AG08396 (cell line): ENCODE measurements around the gene WDR27.

ENCODE experiments used
- DNase-seq: peaks from one replicate; pipeline ENCODE4 v3.0.0; 2012; ENCODE audit warnings: low spot score, mixed read lengths

Gene WDR27

GRCh38 chr6:169564453-169565240 is 137.2 kb downstream of the WDR27 start:
- DNase-seq = no peak

- no peak for DNase-seq
Observed at GRCh38 chr6:169561665-169562064, 140.2 kb downstream of the WDR27 start.

- no peak for DNase-seq
Observed at GRCh38 chr6:169559592-169559991, 142.2 kb downstream of the WDR27 start.

GRCh38 chr6:169558774-169559441 is 142.9 kb downstream of the WDR27 start:
- no peak for DNase-seq

- no peak for DNase-seq
Observed at GRCh38 chr6:169558378-169558773, 143.5 kb downstream of the WDR27 start.

DNA sequence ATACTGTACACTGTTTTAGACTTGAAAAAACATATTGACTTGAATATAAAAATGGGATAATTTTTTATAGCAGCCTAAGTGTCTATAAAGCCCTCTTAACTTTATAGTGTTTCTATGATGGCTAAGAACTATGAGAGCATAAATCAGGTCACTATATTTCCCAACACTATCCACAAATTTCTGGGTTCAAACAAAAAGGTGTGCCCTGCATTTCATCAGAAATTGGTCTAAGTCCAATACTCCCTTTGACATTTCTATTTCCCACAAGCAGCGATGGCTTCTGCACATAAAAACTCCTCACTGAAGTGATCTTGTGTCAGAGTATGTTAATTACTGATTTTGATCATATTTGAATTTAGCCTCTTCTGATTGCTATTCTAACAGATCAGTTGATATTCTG is 143.9 kb downstream of the WDR27 start:
- DNase-seq = no peak

- DNase-seq = no peak
Observed at GRCh38 chr6:169556758-169557548, 144.9 kb downstream of the WDR27 start.

DNA sequence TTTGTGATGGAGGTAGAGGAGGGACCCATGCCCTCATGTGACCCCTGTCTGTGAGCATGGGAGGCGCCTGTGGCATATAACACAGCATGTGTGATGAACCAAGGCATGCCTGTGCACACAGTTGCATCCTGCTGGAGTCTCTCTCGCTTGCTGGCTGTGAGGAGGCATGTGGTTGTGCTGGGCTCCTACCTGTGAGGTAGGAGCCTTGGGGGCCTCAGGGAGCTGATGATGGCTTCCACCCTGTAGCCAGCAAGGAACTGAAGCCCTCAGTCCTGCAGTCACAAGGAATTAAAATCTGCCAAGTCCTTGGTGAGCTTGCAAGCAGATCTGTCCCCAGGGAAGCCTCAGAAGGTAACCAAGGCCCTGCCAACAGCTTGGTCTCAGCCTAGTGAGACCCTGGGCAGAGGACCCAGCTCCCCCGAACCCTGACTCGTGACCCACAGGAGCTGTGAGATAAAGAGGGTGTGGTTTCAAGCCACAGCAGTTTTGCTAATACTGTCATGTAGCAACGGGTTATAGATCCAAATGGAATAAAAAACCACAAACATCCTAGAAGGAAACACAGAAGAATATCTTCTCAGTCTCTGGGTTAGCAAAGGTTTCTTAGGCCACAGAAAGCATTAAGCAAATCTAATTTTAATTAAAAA is 145.7 kb downstream of the WDR27 start:
- no peak for DNase-seq

DNA sequence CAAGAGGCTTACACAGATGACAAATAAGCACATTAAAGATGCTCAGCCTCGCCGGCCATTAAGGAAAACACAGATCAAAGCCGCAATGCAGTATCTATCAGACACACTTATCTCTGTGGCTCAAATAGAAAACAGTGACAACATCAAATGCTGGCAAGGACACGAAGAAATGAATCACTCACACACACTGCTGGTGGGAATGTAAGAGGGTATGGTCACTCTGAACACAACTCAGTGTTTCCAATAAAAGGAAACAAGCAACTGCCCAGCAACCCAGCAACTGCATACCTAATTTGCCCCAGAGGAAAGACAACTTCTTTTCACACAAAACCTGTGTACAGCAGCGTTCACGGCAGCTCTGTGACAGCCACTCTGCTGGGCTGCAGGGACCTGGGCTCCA is 155.8 kb downstream of the WDR27 start:
- peak; percentile 32 for DNase-seq

- no peak for DNase-seq
Observed at GRCh38 chr6:169543704-169544103, 158.1 kb downstream of the WDR27 start.

DNA sequence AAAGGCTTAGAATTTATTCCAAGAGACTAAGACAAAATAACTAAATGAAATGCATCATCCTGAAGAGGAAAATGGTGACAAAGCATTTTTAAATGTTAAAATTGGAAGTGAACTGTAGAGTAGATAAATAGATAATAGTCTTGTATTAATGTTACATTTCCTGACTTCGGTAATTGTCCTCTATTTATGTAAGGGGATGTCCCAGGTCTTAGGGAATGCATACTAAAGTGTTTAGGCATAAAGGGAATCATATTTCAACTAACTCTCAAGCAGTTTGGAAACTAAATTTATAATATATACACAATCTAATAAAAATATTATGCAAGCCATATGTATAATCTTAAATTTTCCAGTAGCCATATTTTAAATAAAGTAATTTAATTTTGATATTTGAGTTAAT is 159.3 kb downstream of the WDR27 start:
- DNase-seq = no peak

- no peak for DNase-seq
Observed at GRCh38 chr6:169539176-169539897, 162.5 kb downstream of the WDR27 start.

- DNase-seq = peak; percentile 26
Observed at GRCh38 chr6:169536446-169537170, 165.2 kb downstream of the WDR27 start.

DNA sequence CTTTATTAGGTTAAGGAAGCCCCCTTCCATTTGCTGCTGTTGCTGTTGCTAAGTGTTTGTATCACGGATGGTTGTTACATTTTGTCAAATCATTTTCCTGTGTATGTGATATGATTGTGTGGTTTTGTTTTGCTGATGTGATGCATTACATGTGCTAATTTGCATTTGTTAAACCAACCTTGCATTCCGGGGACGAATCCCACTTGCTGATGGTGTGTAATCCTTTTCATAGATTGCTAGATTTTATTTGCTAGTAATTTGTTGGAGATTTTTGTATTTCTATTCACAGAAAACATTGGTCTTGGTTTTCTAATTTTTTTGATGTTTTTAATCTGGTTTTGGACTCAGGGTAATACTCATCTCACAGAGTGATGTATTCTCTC is 167.8 kb downstream of the WDR27 start:
- DNase-seq = no peak

DNA sequence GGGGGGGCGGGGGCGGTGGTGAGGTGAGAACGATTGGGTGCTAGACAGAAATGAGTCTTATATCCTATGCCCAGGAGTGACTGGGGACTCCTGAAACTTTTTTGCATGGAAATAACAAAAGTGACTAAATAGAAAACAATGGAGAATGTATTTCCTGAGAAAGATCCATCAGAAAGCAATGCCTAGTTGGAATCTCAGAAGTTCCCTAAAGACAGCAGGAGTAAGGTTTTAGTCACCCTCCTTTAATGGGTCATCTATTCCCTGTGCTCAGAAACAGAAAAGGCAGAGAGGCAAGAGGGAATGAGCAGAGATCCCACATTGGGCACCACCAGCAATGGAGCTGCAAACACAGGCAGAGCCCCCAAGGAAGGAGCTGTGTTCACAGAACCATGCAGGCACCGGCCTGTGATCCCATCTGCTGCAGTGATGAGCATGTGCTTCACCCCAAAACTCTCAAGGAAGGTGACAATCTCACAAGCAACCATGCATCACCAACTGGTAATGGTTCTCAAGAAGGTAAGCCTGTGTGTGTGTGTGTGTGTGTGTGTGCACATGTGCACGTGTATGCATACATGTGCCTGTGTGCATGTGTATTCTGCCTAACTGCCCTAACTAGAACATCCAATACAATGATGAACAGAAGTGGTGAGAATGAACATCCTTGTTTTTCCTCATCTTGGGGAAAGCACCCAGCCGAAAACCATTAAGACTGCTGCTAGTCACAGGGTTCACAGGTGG is 168.4 kb downstream of the WDR27 start:
- DNase-seq = no peak

DNA sequence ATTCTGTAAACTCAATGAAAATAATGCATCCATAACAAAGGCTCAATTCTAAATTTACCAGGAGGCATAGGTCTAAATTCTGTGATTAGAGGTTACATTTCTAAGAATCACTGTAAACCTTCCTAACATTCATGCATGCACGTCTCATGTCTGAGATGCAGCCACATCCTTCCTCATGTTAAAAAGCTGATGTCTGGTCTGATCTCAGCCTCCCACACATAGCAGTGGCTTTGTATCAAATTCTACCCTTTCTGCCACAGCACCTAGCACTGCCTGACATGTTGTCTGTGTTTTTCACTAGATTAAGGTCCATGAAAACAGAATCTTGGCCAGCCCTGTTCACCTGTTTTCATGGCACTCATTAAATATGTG is 171.1 kb downstream of the WDR27 start:
- no peak for DNase-seq

DNA sequence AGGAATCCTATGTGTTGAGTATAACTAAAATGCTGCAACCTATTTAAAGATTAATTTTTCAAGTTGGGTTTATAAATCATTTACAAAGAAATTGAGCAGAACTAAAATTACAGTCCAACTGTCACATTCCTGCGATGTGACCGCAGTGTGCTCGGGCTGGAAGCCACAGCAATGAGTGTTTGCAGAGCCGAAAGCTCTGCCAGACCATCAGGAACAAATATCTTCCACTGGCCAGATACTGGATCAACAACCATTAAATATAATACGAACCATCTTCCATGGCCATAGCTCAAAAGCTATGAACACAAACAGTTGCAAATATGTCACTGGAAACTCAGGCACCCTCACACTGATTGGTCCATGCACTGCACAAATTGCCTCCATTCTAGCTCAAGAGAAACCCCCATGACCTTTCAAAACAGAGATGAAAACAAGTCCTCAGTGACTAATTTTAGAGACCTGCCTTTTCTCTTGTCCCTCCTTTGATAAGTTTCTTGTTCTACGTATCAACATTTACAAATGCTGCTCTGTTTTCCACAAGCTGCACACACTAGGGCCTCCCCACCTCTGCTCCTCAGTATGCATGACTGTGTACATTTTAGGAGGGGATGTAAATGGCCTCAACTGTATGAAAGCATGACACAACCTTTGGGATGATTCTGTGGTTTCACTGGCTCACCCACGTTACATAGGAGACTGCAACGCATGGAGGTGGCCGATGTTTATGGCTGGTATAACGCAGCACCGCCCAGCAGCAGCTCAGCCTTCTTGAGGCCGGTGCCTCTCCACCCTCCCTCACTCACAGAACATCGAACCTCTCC is 171.7 kb downstream of the WDR27 start:
- DNase-seq = peak; percentile 69

DNA sequence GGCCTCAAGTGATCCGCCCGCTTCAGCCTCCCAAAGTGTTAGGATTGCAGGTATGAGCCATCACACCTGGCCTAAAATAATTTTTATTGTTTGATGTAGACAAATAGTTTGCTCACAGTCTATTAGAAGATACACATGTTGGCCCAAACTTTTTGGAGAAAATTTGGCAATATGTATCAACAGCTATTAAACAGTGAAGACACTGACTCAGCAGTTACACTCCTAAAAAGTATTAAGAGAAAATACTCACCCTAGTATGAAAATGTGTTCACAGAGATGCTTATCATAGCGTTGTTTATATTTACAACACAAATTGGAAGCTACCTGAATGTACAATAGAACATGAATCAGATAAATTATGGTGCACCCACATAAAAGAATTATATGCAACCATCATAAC is 173.1 kb downstream of the WDR27 start:
- DNase-seq = no peak

DNA sequence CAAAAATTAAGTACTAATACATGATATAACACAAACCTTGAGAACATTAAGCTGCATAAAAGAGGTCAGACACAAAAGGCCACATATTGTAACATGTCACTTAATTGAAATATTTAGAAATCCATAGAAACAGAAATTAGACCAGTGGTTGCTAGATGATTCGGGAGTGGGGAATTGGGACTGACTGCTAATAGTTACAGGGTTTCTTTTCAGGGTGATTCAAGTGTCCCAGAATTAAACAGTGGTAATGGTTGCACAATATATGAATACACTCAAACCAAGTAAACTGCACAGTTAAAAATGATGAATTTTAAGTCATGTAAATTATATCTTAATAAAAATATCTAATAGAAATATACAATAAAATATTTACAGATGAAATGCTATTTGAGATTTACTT is 174.5 kb downstream of the WDR27 start:
- peak; percentile 21 for DNase-seq

GRCh38 chr6:169521825-169522224 is 180.0 kb downstream of the WDR27 start:
- DNase-seq = no peak
